H9 (cell line): ENCODE results near the gene PARP12. TPM values are rescaled to one million over a fixed set of nuclear protein-coding genes. Genes with fewer than 3 reads are reported as not detected.
A peak's percentile ranks its signal among the peaks of the same experiment; 100 is the strongest.

Experiments used
- DNase-seq: peaks from one replicate; pipeline ENCODE4 v3.0.0-alpha.2; 2017
- H2AFZ ChIP-seq: one replicate; pipeline ENCODE4 v1.6.1; 2013; ENCODE audit warnings: mild to moderate bottlenecking, low read length, control low read depth, moderate library complexity
- H2AK5ac ChIP-seq: 2 replicates; pipeline ENCODE4 v1.6.1; 2013; ENCODE audit warnings: low read length, control low read depth, mixed read lengths; ENCODE audit not compliant: insufficient read length
- H2BK120ac ChIP-seq: one replicate; pipeline ENCODE4 v1.6.1; 2013; ENCODE audit warnings: low read depth, mild to moderate bottlenecking, low read length, control low read depth, inconsistent platforms; ENCODE audit not compliant: poor library complexity, severe bottlenecking
- H2BK12ac ChIP-seq: 2 replicates; pipeline ENCODE4 v1.6.1; 2013; ENCODE audit warnings: low read length, control low read depth, mixed read lengths, low read depth; ENCODE audit not compliant: insufficient read length
- H2BK15ac ChIP-seq: 2 replicates; pipeline ENCODE4 v1.6.1; 2013; ENCODE audit warnings: low read depth, low read length, control low read depth
- H2BK20ac ChIP-seq: one replicate; pipeline ENCODE4 v1.6.1; 2013; ENCODE audit warnings: low read depth, mild to moderate bottlenecking, low read length, control low read depth, inconsistent platforms; ENCODE audit not compliant: poor library complexity, severe bottlenecking
- H2BK5ac ChIP-seq: 2 replicates; pipeline ENCODE4 v1.6.1; 2013; ENCODE audit warnings: low read length, control low read depth, mixed read lengths; ENCODE audit not compliant: insufficient read length
- H3K14ac ChIP-seq: 2 replicates; pipeline ENCODE4 v1.6.1; 2013; ENCODE audit warnings: low read length, control low read depth; ENCODE audit not compliant: insufficient read depth
- H3K18ac ChIP-seq: 2 replicates; pipeline ENCODE4 v1.6.1; 2013; ENCODE audit warnings: low read depth, mild to moderate bottlenecking, mixed read lengths, low read length, control low read depth; ENCODE audit not compliant: insufficient read length
- H3K23ac ChIP-seq: 2 replicates; pipeline ENCODE4 v1.6.1; 2013; ENCODE audit warnings: low read length, control low read depth, mixed read lengths, low read depth; ENCODE audit not compliant: insufficient read length
- H3K23me2 ChIP-seq: 2 replicates; pipeline ENCODE4 v1.6.1; 2013; ENCODE audit warnings: low read depth, mild to moderate bottlenecking, mixed read lengths, low read length, control low read depth; ENCODE audit not compliant: insufficient read length, poor library complexity, severe bottlenecking
- H3K27ac ChIP-seq: 2 replicates; pipeline ENCODE4 v1.5.1; 2013; ENCODE audit warnings: low read length, control low read depth, mixed read lengths, low read depth; ENCODE audit not compliant: insufficient read length
- H3K27me3 ChIP-seq: 2 replicates; pipeline ENCODE4 v1.6.1; 2013; ENCODE audit warnings: low read length, control low read depth, inconsistent platforms; ENCODE audit not compliant: insufficient read depth
- H3K4ac ChIP-seq: 2 replicates; pipeline ENCODE4 v1.6.1; 2013; ENCODE audit warnings: low read depth, mild to moderate bottlenecking, control low read depth, inconsistent platforms, low read length, moderate library complexity
- H3K4me1 ChIP-seq: 2 replicates; pipeline ENCODE4 v1.6.1; 2013; ENCODE audit warnings: low read length, control low read depth, inconsistent platforms; ENCODE audit not compliant: insufficient read depth
- H3K4me2 ChIP-seq: 2 replicates; pipeline ENCODE4 v1.6.1; 2013; ENCODE audit warnings: low read length, control low read depth, mixed read lengths; ENCODE audit not compliant: insufficient read length, insufficient read depth
- H3K56ac ChIP-seq: 2 replicates; pipeline ENCODE4 v1.6.1; 2013; ENCODE audit warnings: low read depth, mild to moderate bottlenecking, mixed read lengths, low read length, control low read depth; ENCODE audit not compliant: insufficient read length
- H3K79me1 ChIP-seq: 2 replicates; pipeline ENCODE4 v1.6.1; 2013; ENCODE audit warnings: low read depth, mild to moderate bottlenecking, moderate library complexity, low read length, control low read depth, inconsistent platforms; ENCODE audit not compliant: insufficient read depth, poor library complexity, severe bottlenecking
- H3K79me2 ChIP-seq: 2 replicates; pipeline ENCODE4 v1.6.1; 2013; ENCODE audit warnings: low read length, control low read depth, inconsistent platforms; ENCODE audit not compliant: insufficient read depth
- H3K9ac ChIP-seq: 2 replicates; pipeline ENCODE4 v1.6.1; 2013; ENCODE audit warnings: low read length, control low read depth, mixed read lengths; ENCODE audit not compliant: insufficient read length; ENCODE audit errors: extremely low read depth
- H3K9me3 ChIP-seq: one replicate; pipeline ENCODE4 v1.6.1; 2013; ENCODE audit warnings: low read depth, low read length, inconsistent platforms; ENCODE audit not compliant: control insufficient read depth
- H3T11ph ChIP-seq: one replicate; pipeline ENCODE4 v1.6.1; 2013; ENCODE audit warnings: mild to moderate bottlenecking, low read length, control low read depth, inconsistent platforms
- H4K20me1 ChIP-seq: one replicate; pipeline ENCODE4 v1.6.1; 2013; ENCODE audit not compliant: control insufficient read depth, insufficient read length, insufficient read depth
- H4K5ac ChIP-seq: 2 replicates; pipeline ENCODE4 v1.6.1; 2013; ENCODE audit warnings: low read depth, mild to moderate bottlenecking, mixed read lengths, low read length, control low read depth; ENCODE audit not compliant: insufficient read length
- H4K8ac ChIP-seq: replicated peaks from 2 replicates; pipeline ENCODE4 v1.6.1; 2013; ENCODE audit warnings: low read length, control low read depth, mixed read lengths, low read depth; ENCODE audit not compliant: insufficient read length
- H4K91ac ChIP-seq: 2 replicates; pipeline ENCODE4 v1.6.1; 2013; ENCODE audit warnings: low read depth, mild to moderate bottlenecking, moderate library complexity, mixed read lengths, low read length, control low read depth; ENCODE audit not compliant: insufficient read length
- H3K27ac Mint-ChIP-seq, 3 experiments: 2 replicates in 2 of 3; 3 replicates in 1 of 3; pipeline ENCODE4 v1.8.0; 2020 to 2021; ENCODE audit warnings: mixed read lengths in 3 of 3, mild to moderate bottlenecking in 1 of 3, moderate library complexity in 1 of 3
- H3K27me3 Mint-ChIP-seq: 2 replicates; pipeline ENCODE4 v1.8.0; 2021; ENCODE audit warnings: low read depth, mild to moderate bottlenecking, moderate library complexity, mixed read lengths
- H3K36me3 Mint-ChIP-seq, 3 experiments: 2 replicates in 2 of 3; 3 replicates in 1 of 3; pipeline ENCODE4 v1.8.0; 2020 to 2021; ENCODE audit warnings: low read depth in 3 of 3, mixed read lengths in 3 of 3; ENCODE audit not compliant: insufficient read depth in 1 of 3
- H3K4me1 Mint-ChIP-seq, 2 experiments: 2 replicates each; pipeline ENCODE4 v1.8.0; 2020; ENCODE audit warnings: mixed read lengths in 2 of 2
- H3K4me3 Mint-ChIP-seq, 2 experiments: 2 replicates in 1 of 2; 3 replicates in 1 of 2; pipeline ENCODE4 v1.8.0; 2020 to 2021; ENCODE audit warnings: mild to moderate bottlenecking in 2 of 2, mixed read lengths in 2 of 2, moderate library complexity in 1 of 2
- H3K9me3 Mint-ChIP-seq, 2 experiments: 2 replicates in 1 of 2; 3 replicates in 1 of 2; pipeline ENCODE4 v1.8.0; 2020; ENCODE audit warnings: mild to moderate bottlenecking in 2 of 2, mixed read lengths in 2 of 2, moderate library complexity in 1 of 2
- CTCF ChIP-seq: fragments of 200-600 bp; sonication (generic); conservative IDR thresholded peaks from 3 replicates; pipeline ENCODE4 v1.8.0; 2021; ENCODE audit warnings: antibody characterized with exemption, mild to moderate bottlenecking
- WGBS: extraction: QIAGEN DNeasy Blood & Tissue Kit; methylation state at CpG from one replicate; pipeline ENCODE4 v1.1.7; 2013; ENCODE audit warnings: missing lambda C conversion rate, low lambda C conversion rate, mixed read lengths; ENCODE audit not compliant: insufficient read length; ENCODE audit errors: extremely low coverage; 5-methylcytosine and 5-hydroxymethylcytosine counted together
- total RNA-seq: library from RNA; stranded (reverse); gene quantifications from 2 replicates; pipeline ENCODE4 v1.2.1, GENCODE V29; 2021

The PARP12 gene
- total RNA-seq, 1 experiment from 2014 or later: 11.8 TPM

DNA sequence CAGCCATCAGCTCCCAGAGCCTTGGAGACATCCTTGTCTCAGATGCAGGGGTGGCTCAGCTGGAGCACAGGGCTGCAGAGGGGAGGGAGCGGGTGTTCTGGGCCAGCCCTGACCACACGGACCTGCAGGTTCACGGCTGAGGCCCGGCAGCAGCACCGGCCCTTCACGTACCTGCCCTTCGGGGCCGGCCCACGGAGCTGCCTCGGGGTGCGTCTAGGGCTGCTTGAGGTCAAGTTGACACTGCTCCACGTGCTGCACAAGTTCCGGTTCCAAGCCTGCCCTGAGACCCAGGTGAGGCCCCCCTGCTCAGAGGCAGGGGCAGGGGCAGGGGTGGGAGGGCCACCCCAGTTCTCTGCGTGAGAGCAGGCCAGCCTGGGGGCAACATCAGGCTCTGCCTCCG lies 45.2 kb downstream of the PARP12 start:
- no peak overlapping the region for H4K5ac ChIP-seq
- H3K79me2 ChIP-seq: no peaks in the 10 kb centered on the region
- no peak overlapping the region for H3K4ac ChIP-seq
- H3K4me2 ChIP-seq: no peak overlapping the region
- H2BK5ac ChIP-seq: no peak overlapping the region
- no peak overlapping the region for H3K18ac ChIP-seq
- H2BK120ac ChIP-seq: no peak overlapping the region
- peaks cover 2% of the 10 kb centered on the region; the same call in 1 of the 2 replicates for H3K27me3 Mint-ChIP-seq
- H3K4me1 ChIP-seq: no peaks in the 10 kb centered on the region
- no peaks in the 10 kb centered on the region for H3K79me1 ChIP-seq
- no peak overlapping the region for H3K27ac ChIP-seq
- H3K23ac ChIP-seq: no peak overlapping the region
- no peaks in the 10 kb centered on the region for H4K20me1 ChIP-seq
- H4K8ac ChIP-seq: no peak overlapping the region
- H3T11ph ChIP-seq: no peak overlapping the region
- H4K91ac ChIP-seq: no peak overlapping the region
- H3K9me3 Mint-ChIP-seq: no peaks in the 10 kb centered on the region
- H2BK12ac ChIP-seq: no peak overlapping the region
- no peak overlapping the region for H3K9ac ChIP-seq
- no peak overlapping the region; the same call in 1 of the 2 replicates for H3K14ac ChIP-seq
- no peaks in the 10 kb centered on the region for H3K27me3 ChIP-seq
- H3K36me3 Mint-ChIP-seq: no peaks in the 10 kb centered on the region
- no peaks in the 10 kb centered on the region for H3K4me1 Mint-ChIP-seq
- 0 out of 7 replicates have a peak overlapping the region, but pooled peaks of 1 of the 3 experiments have one; percentile 82 for H3K27ac Mint-ChIP-seq
- H3K9me3 ChIP-seq: no peaks in the 10 kb centered on the region
- H3K4me3 Mint-ChIP-seq: no peak overlapping the region
- TF ChIP-seq CTCF: no peak
- no CpG with 5 or more reads among the region's 15 CpGs for WGBS
- H2AFZ ChIP-seq: no peak overlapping the region
- no peak overlapping the region for H2AK5ac ChIP-seq
- DNase-seq: no peak
- no peak overlapping the region for H2BK20ac ChIP-seq
- no peak overlapping the region for H3K56ac ChIP-seq
- H2BK15ac ChIP-seq: no peak overlapping the region; the same call in 1 of the 2 replicates
- H3K23me2 ChIP-seq: no peaks in the 10 kb centered on the region
